Urothelium cell line (cell line): ENCODE measurements around the gene ATRN.

Experiments used
- DNase-seq: peaks from one replicate; pipeline ENCODE4 v3.0.0; 2011; ENCODE audit warnings: low spot score, mixed read lengths
- FAIRE-seq: peaks from 2 replicates; lab custom pipeline; 2011; peaks lifted over from hg19 to GRCh38; lab: Jason Lieb, UNC

Gene ATRN

DNA sequence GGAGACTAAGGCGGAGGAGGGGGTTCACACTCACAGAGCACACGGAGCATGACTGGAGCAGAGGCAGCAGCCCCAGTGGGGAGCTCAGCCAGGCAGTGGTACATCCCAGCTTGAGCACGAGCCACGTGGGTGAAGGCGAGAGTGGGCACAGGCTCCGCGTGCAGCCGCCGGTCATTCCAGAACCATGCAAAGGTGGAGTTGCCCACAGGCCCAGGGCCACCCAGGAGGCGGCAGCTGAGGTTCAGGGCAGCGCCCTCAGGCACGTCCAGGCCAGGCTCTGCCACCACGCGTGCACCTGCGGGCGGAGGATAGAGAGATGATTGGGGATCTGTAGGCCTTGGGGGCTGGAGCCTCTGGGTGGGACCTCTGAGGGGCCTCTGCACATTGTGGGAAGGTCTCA, 220.5 kb downstream of the ATRN start:
- DNase-seq = no peak
- FAIRE-seq = no peak

DNA sequence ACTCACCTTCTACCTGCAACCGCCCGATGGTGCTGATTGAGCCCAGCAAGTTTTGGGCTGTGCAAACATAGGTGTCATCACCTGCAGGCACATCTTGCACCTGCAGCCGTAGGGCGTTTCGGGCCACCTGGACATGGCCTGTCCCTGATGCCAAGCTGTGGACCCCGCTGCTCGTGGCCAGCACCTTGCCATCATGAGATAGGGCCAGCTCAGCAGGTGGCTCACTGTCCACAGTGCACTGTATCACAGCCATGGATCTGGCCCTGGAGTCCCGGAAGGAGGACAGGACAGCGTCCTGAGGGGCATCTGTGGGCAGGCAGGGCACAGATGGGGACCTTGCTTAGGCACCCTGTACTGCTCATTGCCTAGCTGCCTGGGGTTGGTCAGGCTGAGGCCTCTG, 221.1 kb downstream of the ATRN start:
- no peak for FAIRE-seq
- DNase-seq = no peak

DNA sequence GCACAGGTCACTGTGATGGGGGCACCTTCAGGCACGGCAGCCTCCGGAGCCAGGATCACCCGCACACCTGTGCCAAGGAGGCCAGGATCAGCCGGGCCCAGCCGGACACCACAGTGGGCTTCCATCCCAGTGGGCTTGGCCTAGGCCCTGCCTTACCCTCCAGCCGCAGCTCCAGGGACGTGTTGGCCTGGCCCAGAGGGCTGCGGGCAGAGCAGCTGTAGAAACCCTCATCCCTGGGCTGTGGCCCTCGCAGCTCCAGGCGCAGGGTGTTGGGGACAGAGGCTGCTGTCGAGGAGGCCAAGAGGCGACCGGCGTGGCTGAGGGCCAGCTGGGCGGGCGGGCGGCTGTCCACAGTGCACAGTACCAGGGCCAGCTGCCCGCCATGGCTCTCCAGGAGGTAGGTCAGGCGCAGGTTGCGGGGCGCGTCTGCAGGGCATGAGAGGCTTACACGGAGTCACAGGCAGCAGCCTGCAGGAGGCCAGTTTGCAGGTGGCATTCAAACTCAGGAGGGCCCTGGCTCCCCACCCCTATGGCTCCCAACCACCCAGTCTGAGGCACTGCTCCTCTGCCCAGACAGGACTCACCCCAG, 222.0 kb downstream of the ATRN start:
- no peak for DNase-seq
- no peak for FAIRE-seq

DNA sequence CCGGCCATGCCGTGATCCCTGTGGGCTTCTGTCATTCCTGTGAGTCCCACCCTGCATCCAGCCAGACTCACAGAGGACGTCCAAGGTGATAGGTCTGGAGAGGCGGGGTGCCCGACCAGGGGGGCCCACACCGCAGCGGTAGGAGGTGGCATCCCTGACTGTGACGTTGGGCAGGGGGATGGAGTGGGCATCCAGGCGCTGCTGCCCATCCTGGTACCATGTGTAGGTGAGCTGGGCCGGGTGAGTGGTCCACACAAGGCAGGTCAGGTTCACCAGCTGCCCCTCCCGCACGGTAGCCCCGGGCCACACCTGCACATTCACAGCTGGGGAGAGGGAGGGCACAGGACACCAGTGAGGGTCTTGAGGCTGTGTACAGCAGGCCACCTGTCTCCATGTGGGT, 222.6 kb downstream of the ATRN start:
- FAIRE-seq (no peak), DNase-seq (no peak)

DNA sequence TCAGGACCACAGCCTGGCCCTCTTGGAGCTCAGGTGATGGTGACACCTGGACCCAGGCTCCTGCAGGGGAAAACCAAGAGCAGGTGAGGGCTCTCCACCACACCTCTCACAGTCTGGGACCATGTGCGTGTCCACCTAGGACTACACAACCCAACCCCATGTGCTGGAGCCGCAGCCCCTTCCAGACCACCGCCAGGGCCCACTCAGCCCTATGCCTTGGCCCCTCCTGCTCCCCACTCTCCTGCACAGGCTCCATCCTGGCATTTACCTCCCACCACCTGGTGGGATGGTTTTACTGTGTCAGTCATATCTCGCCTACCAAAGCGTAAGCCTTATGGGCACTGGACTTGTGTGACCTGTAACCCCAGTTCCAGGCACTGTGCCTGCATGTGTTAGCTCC, 224.0 kb downstream of the ATRN start:
- no peak for DNase-seq
- FAIRE-seq = no peak

DNA sequence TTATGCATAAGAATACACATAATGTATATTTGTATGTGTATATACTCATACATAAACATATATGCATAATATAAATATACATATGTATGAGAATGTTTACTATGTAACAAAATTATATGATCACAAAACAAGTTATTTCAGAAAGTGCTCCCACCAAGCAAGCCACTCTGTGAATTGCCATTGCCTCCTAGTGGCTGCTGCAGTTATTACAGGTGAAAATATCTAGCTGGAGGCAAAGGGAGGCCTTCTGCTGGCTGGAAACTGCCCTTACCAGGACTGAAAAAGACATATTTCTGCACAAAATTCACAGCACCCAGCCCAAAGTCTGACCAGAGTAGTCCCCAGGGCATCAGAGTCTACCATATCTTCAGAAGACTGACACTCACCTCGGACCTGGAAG, 225.4 kb downstream of the ATRN start:
- FAIRE-seq = no peak
- DNase-seq = no peak

DNA sequence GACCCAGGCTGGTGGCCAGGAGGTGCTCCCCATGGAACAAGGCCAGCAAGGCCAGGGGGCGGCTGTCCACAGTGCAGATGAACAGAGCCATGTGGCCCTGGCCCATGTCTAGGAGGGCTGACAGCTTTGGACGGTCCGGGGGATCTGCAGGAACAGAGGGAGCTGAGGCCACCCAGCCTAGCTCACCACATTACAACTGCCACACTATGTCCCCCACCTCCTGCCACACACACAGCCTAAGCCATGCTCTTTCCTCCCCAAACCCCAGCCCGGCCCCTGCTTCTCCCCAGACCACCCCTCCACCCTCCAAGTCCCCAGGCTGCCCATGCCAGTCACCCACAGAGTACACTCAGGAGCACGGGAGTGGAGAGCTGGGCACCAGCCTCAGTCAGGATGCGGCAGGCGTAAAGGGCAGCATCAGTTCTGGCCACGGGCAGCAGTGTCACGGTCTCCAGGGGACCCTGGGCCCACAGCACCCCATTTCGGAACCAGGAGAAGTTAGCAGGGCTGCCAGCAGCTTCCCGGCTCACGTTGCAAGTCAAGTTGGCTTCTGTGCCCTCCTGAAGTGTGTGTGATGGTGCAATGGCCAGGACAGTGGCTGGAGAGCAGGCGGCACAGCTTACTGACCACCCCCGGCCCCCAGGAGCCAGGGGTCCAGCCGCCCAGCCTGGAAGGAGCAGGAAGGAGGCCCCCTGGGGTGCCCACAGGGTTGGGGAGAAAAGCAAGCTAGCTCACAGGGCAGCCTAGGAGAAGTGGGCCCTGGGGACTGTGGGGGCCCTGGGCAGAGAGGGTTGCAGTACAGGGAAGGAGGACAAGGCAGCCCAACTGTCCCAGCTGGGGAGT, 226.1 kb downstream of the ATRN start:
- DNase-seq = no peak
- no peak for FAIRE-seq

DNA sequence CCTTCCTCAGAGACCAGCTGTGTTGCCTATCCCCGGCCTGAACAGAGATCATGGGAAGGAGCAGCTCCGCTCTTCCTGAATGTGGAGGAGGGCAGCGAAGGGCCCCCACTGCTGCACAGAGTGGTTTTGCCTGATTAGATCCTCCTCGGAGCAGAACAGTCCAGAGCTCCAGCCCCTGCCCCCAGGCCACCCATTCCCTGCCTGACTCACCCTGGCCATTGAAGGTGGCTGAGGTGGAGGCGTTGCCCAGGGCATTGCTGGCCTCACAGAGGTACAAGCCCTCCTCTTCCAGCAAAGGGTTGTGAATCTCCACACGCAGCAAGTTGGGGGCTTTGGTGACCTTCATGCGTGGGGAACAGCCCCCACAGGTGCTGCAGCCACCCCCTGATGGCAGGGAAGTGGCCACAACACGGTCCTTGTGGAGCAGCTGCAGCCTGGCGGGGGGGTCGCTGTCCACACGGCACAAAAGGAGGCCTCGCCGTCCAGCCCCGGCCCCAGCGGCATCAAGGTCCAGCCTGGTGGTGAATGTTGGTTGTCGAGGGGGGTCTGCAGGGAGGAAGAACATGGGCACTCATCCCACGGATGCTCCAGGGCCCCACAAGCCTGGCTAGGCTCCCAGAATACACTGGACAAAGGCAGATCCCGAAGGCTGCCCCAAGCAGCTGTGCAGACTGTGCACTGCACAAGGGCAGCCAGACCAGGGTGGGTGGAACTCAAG, 226.9 kb downstream of the ATRN start:
- no peak for FAIRE-seq
- no peak for DNase-seq

DNA sequence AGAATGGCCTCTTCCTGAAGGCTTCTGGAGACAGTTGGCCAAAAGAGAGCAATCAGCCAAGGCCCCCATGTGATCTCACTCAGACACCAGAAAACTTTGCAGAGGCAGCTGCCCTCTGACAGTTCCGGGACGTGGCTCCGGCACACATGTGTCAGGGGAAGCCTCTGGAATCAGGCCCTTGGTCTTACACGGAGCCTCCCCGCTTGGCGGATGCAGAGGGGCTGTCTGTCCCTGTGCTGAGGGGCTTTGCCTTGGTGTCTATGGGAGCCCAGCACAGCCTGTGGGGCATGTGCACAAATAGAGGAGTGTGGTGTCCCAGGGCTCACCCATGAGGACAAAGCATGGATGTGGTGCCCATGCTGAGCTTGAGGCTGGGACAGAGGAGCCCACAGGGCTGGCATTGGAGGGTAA, 227.8 kb downstream of the ATRN start:
- FAIRE-seq (no peak), DNase-seq (no peak)

DNA sequence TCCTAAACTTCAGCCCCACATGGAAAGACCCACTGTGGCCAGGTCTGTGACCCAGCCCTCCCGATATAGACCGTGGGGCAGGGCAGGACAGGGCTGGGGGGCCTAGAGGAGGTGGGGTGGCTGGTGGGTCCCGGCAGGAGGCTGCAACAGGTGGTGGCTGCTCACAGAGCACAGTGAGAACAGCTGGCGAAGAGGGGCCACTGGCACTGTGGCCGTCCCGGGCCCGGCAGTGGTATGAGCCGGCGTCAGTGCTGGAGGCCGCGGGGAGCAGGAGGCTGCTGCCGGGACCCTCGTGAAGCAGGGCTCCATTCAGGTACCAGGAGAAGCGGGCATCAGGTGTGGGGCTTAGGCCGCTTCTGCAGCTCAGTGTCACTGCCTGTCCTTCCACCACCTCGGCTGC, 228.2 kb downstream of the ATRN start:
- DNase-seq (no peak), FAIRE-seq (no peak)
